HT1080 (cell line): ENCODE results near the gene PPP2R2B. TPM values are rescaled to one million over a fixed set of nuclear protein-coding genes. Genes with fewer than 3 reads are reported as not detected.

Experiments
- DNase-seq: peaks from one replicate; pipeline ENCODE4 v3.0.0-alpha.2; 2015; ENCODE audit warnings: low read depth
- total RNA-seq: library from RNA; depleted of rRNA; stranded (reverse); fragments of >200 nt; shearing (Covaris generic); gene quantifications from 2 replicates; pipeline ENCODE4 v1.2.3, GENCODE V29; 2014

Gene PPP2R2B
- total RNA-seq, 1 experiment from 2014 or later: not detected

DNA sequence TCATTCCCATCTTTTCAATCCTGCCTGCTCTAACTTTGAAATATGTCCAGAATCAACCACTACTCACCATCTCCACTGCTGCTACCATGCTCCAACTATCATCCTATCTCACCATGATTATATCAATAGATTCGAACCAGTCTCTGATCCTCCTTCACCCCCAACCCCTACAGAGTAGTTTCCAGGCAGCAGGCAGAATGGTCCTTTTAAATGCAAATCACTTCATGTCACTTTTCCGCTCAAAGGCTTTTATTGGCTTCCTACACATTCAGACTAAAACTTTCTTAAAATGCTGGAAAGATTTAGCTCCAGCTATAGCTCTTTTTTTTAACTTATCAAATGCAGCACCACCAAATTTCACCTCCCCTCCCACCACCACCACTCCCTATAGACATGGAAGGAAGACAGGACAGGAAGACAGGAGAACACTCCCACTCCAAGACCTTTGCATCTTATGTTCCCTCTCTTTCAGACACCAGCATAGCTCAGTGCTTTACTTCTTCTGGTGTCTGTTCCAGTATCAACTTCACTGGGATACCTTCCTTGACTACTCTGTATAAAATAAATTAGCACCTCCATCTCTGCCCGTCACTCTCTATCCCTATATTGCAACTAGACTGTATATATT, 9.9 kb upstream of the PPP2R2B start:
- DNase-seq: no peak

DNA sequence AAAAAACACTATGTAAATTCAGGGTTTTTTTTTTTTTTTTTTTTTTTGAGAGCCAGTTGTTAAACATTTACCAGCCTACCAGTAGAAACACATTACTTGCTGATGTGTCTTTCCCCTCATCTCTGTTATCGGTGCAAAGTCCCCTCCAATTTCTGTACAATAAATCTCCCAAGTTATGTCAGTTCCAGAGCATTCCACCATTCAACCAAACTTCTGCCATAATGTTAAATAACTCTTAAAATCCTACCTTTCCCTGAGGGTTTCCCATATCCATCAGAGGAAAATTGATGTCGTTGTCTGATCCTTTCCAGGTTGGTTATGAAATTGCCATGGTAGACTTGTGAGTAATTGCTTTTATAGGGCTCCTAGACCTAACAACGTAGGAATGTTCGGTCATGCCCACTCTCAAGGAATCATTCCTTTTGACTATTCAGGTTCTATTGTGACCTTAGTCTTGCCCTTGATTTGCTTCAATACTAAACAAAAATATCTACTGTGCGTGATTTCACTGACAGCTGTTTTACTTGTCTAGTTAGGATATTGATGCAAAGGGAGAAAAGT, 5.6 kb upstream of the PPP2R2B start:
- DNase-seq: no peak

DNA sequence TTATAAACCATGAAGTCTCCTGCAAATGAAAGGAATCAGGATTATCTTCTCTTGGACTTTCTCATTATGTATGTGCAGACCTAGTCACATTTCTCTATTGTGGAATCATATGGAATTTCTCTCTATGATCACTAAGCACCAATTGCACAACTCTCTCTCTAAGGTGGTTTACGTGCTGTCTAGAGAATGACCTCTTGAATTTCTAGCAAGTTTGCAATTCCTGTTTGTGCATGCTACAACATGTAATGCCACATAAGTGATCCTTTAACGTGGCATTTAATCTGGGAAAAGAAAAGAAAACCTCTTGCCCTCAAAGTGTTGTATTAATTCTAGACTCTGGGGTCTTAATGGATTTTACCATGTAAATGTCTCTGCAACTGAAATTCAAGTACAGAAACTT, 5.0 kb upstream of the PPP2R2B start:
- DNase-seq: no peak

- no peak for DNase-seq
These were observed 2.4 kb upstream of the PPP2R2B start for GRCh38 chr5:146880966-146881365.

GRCh38 chr5:146877783-146878475, 628 bp downstream of the PPP2R2B start:
- no peak for DNase-seq

DNA sequence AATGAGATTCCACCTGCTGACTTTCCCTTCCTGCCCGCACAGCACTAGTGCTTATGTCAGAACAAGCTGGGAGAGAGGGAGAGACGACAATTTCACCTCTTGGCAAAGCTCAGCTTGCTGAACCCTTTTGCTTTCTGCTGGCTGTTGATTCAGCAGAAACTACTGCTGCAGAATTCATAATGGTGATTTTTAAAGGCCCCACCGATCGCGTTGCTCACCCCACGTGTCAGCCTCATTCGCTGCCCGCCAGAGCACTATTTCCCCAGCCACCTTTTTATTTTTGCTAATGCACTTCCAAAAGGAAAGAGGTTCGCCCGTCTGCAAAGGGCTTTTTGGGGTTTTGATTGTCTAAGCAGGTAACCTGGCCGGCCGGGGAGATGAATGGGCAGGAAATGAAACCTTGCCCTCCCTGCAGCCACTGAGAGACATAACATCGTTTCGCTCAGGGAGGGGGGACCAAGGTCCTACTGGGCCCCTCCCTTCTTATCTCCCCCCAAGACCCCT, 1.3 kb downstream of the PPP2R2B start:
- DNase-seq: no peak

GRCh38 chr5:146873186-146873917, 5.2 kb downstream of the PPP2R2B start:
- no peak for DNase-seq

DNA sequence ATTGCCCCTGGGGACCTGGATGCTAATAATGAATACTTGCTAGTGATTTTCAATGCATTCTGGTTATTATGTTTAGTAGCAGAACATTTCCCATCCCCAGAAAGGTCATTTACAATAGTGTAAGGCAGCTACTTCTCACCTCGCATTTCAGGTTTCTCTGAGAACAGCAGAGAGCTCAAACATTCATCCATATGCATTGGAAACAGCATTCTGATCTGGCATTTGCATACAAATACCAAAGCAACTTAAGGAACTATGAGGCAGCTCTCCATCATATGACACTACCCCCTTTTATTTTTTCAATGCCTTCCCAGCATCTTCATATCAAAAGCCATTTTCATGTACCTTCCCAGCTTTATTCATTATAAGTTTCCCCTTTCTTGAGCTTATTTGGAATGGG, 6.4 kb downstream of the PPP2R2B start:
- DNase-seq: no peak

DNA sequence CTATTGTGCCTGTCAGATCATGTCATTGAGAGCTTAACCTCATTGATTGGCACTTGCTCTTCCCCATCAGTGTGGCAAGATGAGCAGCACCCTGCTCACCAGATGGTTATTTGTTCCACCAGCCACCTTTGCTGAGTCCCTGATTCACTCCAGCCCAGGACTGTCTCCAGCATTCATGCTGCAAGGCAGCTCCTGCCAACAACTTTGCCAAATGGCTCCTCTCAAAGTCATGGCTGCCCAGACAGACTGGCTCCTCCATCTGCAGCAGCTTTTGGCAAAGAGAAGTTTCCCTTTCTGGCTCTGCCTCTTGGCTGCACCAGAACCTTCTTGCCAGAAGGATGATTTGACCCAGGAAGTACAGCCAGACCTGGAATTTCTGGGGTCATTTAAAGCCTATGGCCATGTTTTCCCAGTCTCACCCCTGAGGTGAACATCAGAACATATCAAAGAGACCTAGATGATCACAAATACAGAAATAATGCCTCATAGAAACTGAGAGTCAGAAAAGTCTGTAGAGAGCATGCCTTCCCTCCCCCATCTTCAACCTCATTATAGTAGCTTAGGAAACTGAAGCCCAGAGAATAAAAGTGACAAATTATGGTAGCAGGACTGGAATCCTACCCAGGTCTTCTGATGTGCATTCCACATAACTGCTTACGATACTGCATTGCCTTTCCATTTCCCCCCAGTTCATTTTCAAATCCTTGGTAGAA, 10.4 kb downstream of the PPP2R2B start:
- DNase-seq: no peak

DNA sequence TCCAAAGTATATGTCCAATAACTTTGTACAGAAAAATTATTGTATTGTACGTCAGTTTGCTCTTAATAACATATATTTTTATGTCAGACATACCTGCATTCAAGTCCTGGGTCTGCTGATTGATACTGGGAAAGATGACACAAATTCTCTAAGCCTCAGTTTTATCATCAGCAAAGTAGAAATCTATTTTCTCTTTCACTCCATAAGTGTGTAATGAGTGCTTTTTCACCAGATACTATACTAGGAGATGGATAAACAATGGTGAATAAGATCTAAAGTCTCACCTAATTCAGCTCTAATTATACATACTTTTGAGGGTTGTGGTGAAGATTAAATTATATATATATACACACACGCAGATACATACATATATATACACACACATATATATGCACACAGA, 12.3 kb downstream of the PPP2R2B start:
- no peak for DNase-seq

GRCh38 chr5:146862641-146863040, 15.9 kb downstream of the PPP2R2B start:
- DNase-seq: no peak

DNA sequence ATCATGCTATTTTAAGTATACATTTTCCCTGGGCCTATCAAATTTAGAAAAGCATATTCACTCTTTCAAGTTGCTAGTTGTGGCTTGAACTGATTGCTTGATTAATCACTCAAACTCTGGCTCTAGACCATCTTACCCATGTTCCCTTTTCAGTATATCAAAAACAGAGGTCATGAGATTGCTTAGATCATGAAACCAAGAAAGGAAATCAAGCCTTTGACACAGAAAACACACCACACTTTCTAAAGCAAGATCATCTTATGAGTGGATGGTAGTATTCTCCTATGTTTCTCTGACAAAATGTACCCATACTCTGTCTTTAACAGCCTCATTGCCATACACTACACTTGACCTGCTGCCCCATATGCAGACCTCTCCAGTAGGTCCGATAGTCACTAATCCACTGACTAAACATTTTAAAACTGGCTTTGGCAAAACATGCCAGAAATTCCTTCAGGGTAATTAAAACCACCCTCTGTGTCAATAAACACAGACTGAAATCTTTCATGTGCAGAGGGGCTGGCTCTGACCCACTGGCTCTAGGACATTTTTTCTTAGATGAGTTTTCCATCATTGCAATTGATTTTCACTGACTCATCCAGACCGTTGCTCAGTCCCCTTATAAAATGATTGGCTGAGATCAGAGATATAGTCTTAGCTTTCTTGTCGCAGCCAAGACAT, 18.2 kb downstream of the PPP2R2B start:
- DNase-seq: no peak

- no peak for DNase-seq
These were observed 26.5 kb downstream of the PPP2R2B start for GRCh38 chr5:146852089-146852488.

- no peak for DNase-seq
These were observed 27.4 kb downstream of the PPP2R2B start for GRCh38 chr5:146851133-146851532.

DNA sequence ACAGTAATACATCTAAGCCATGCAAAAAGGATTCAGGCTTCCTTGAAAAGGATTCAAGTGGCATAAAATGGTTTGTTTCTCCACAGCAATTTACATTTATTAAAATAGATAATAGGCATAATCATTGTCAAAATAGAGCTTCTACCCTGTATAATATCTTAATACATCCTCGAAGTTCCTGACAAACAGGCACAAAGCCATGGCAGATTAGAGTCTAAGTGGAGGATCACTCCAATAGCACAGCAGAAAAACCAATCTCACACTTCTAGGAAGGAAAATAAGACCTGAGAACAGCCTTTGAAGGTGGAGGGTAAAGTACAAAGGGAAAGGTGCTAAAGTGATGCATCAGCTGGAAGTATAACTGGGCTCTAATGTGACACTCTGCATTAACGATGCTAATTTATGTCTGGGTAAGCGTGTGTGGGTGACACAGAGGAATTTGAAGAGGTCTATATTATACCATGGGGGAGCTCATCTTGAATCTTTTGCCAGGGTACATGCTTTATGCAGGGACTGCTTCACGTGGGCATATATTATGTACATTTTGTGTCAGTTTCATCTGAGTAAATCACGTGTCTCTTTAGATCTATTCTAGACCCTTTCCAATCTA, 28.8 kb downstream of the PPP2R2B start:
- no peak for DNase-seq

DNA sequence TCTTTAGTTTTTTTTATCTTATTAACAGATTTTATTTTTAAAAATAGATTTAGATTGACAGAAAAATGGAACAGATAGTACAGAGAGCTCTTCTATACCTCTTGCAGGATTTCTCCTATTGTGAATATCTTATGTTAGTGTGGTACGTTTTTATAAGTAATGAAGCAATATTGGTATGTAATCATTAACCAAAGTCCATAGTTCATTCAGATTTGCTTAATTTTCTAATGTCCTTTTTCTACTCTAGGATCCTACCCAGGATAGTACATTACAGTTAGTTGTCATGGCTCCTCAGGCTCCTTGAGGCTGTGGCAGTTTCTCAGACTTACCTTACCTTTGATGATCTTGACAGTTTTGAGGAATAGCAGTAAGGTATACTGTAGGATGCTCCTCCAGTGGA, 30.4 kb downstream of the PPP2R2B start:
- DNase-seq: no peak

- DNase-seq: no peak
These were observed 38.5 kb downstream of the PPP2R2B start for GRCh38 chr5:146840016-146840415.

GRCh38 chr5:146836226-146836842, 42.2 kb downstream of the PPP2R2B start:
- peak; percentile 1 for DNase-seq

GRCh38 chr5:146832985-146833732, 45.4 kb downstream of the PPP2R2B start:
- DNase-seq: no peak
